Hepatocyte (in vitro differentiated cells): Measurements from ENCODE around the gene IGSF23. TPM values are rescaled to one million over a fixed set of nuclear protein-coding genes. Genes with fewer than 3 reads are reported as not detected.

ENCODE experiments used
- DNase-seq: peaks from one replicate; pipeline ENCODE4 v3.0.0-alpha.2; 2016; ENCODE audit warnings: low spot score
- H2AFZ ChIP-seq: fragments of 200-600 bp; sonication (generic); 2 replicates; pipeline ENCODE4 v1.6.0; 2016; ENCODE audit warnings: antibody characterized with exemption, mild to moderate bottlenecking
- H3K27ac ChIP-seq: fragments of 200-600 bp; sonication (generic); 2 replicates; pipeline ENCODE4 v1.5.1; 2016; ENCODE audit warnings: mild to moderate bottlenecking
- H3K27me3 ChIP-seq: fragments of 200-600 bp; sonication (generic); 2 replicates; pipeline ENCODE4 v1.6.1; 2016
- H3K36me3 ChIP-seq: fragments of 200-600 bp; sonication (generic); replicated peaks from 2 replicates; pipeline ENCODE4 v1.5.1; 2016; ENCODE audit warnings: low read depth; ENCODE audit not compliant: insufficient read depth
- H3K4me1 ChIP-seq: fragments of 200-600 bp; sonication (generic); 2 replicates; pipeline ENCODE4 v1.5.1; 2016; ENCODE audit warnings: mild to moderate bottlenecking, moderate library complexity; ENCODE audit not compliant: insufficient read depth
- H3K4me2 ChIP-seq: fragments of 200-600 bp; sonication (generic); 2 replicates; pipeline ENCODE4 v1.6.0; 2016
- H3K4me3 ChIP-seq: fragments of 200-600 bp; sonication (generic); 2 replicates; pipeline ENCODE4 v1.5.1; 2016; ENCODE audit warnings: mild to moderate bottlenecking
- H3K79me2 ChIP-seq: fragments of 200-600 bp; sonication (generic); 2 replicates; pipeline ENCODE4 v1.6.0; 2017; ENCODE audit warnings: mild to moderate bottlenecking
- H3K9me2 ChIP-seq: fragments of 200-600 bp; sonication (generic); replicated peaks from 2 replicates; pipeline ENCODE4 v1.6.0; 2017; ENCODE audit warnings: mild to moderate bottlenecking; ENCODE audit not compliant: insufficient read depth
- H3K9me3 ChIP-seq: fragments of 200-600 bp; sonication (generic); 2 replicates; pipeline ENCODE4 v1.5.1; 2016; ENCODE audit warnings: low read depth, mild to moderate bottlenecking
- H4K20me1 ChIP-seq: fragments of 200-600 bp; sonication (generic); 2 replicates; pipeline ENCODE4 v1.6.0; 2016; ENCODE audit warnings: mild to moderate bottlenecking; ENCODE audit not compliant: insufficient read depth, poor library complexity, severe bottlenecking
- CTCF ChIP-seq: fragments of 200-600 bp; sonication (generic); IDR thresholded peaks from 2 replicates; pipeline ENCODE4 v1.5.1; 2016; ENCODE audit warnings: antibody characterized with exemption, mild to moderate bottlenecking; ENCODE audit not compliant: poor library complexity
- EZH2 ChIP-seq: fragments of 200-600 bp; sonication (generic); IDR thresholded peaks from 2 replicates; pipeline ENCODE4 v1.6.1; 2016; ENCODE audit warnings: antibody characterized with exemption, mild to moderate bottlenecking, borderline replicate concordance
- EZH2phosphoT487 ChIP-seq: fragments of 200-600 bp; sonication (generic); IDR thresholded peaks from one replicate; pipeline ENCODE4 v1.6.1; 2018; ENCODE audit warnings: antibody characterized with exemption, mild to moderate bottlenecking, low read depth, moderate library complexity; ENCODE audit not compliant: unreplicated experiment, severe bottlenecking
- WGBS: methylation state at CpG from one replicate; pipeline ENCODE4 v1.1.6; 2016; ENCODE audit warnings: low lambda C conversion rate; ENCODE audit errors: missing lambda C conversion rate; 5-methylcytosine and 5-hydroxymethylcytosine counted together
- polyA plus RNA-seq: library from polyadenylated mRNA; unstranded; fragments of >200 nt; fragmentation: Nextera tagmentation; extraction: Ambion mirVana; gene quantifications from 2 replicates; pipeline ENCODE4 v1.2.1, GENCODE V29; 2016
- total RNA-seq: library from RNA; depleted of rRNA; stranded (reverse); fragments of >200 nt; gene quantifications from 2 replicates; pipeline ENCODE4 v1.2.3, GENCODE V29; 2014

IGSF23 gene
- total RNA-seq (2.1 TPM in 2 replicates), polyA plus RNA-seq (0.21 and 3.8 TPM in 2 replicates)

GRCh38 chr19:44613295-44614178, at the start of gene IGSF23:
IGSF23 (plus strand) TSS chr19:44613563; CDS start chr19:44613646, 83 bp downstream.
- Histone ChIP-seq H3K27ac (peak within 1 kb of the TSS; percentile 88), H3K4me3 (no peak within 1 kb of the TSS), H3K36me3 (no peaks in the 10 kb centered on the region), H3K9me3 (no peaks in the 10 kb centered on the region), H4K20me1 (no peaks in the 10 kb centered on the region), H3K79me2 (no peaks in the 10 kb centered on the region), H2AFZ (no peak within 1 kb of the TSS), H3K4me1 (peaks cover 14% of the 10 kb centered on the region), H3K4me2 (peak within 1 kb of the TSS; percentile 6), H3K27me3 (no peaks in the 10 kb centered on the region), H3K9me2 (no peaks in the 10 kb centered on the region)
- TF ChIP-seq EZH2phosphoT487: no peak
- TF ChIP-seq EZH2: no peak
- no peak for TF ChIP-seq CTCF
- WGBS: 81% methylated on average over 25 of the region's 25 CpGs
- DNase-seq: peak; percentile 63

- Histone ChIP-seq H3K4me2 (no peak overlapping the region), H3K27me3 (no peaks in the 10 kb centered on the region), H3K4me3 (no peak overlapping the region), H3K9me3 (no peaks in the 10 kb centered on the region), H4K20me1 (no peaks in the 10 kb centered on the region), H2AFZ (no peak overlapping the region), H3K36me3 (no peaks in the 10 kb centered on the region), H3K9me2 (no peaks in the 10 kb centered on the region), H3K79me2 (no peaks in the 10 kb centered on the region), H3K4me1 (peaks cover 6% of the 10 kb centered on the region), H3K27ac (no peak overlapping the region)
- WGBS: 57% methylated on average over 5 of the region's 5 CpGs
- TF ChIP-seq EZH2 (no peak), CTCF (no peak), EZH2phosphoT487 (no peak)
- no peak for DNase-seq
Measured at GRCh38 chr19:44566984-44567383, 46.4 kb upstream of the IGSF23 start.

- Histone ChIP-seq H3K4me1 (peaks cover 6% of the 10 kb centered on the region), H3K27me3 (no peaks in the 10 kb centered on the region), H3K36me3 (no peaks in the 10 kb centered on the region), H3K9me3 (no peaks in the 10 kb centered on the region), H4K20me1 (no peaks in the 10 kb centered on the region), H3K27ac (no peak overlapping the region), H2AFZ (no peak overlapping the region), H3K9me2 (no peaks in the 10 kb centered on the region), H3K4me3 (no peak overlapping the region), H3K4me2 (no peak overlapping the region), H3K79me2 (no peaks in the 10 kb centered on the region)
- TF ChIP-seq CTCF (no peak), EZH2phosphoT487 (no peak), EZH2 (no peak)
- DNase-seq: no peak
- 91% methylated on average over 2 of the region's 2 CpGs for WGBS
Measured at GRCh38 chr19:44567745-44568144, 45.6 kb upstream of the IGSF23 start.
